Neuronal stem cell (in vitro differentiated cells): Measurements from ENCODE around the gene CEP112.

Source experiments
- DNase-seq: peaks from one replicate; pipeline ENCODE4 v3.0.0-alpha.2; 2013; ENCODE audit warnings: low spot score
- H2AFZ ChIP-seq: one replicate; pipeline ENCODE4 v1.6.1; 2013; ENCODE audit warnings: mild to moderate bottlenecking, low read length, inconsistent platforms
- H2AK5ac ChIP-seq: 2 replicates; pipeline ENCODE4 v1.6.1; 2013; ENCODE audit warnings: low read depth, mild to moderate bottlenecking, inconsistent platforms, low read length, moderate library complexity, mixed read lengths
- H2BK120ac ChIP-seq: 2 replicates; pipeline ENCODE4 v1.6.1; 2013; ENCODE audit warnings: low read depth, mild to moderate bottlenecking, inconsistent platforms, low read length, moderate library complexity, mixed read lengths
- H2BK12ac ChIP-seq: one replicate; pipeline ENCODE4 v1.6.1; 2013; ENCODE audit warnings: low read length, inconsistent platforms
- H2BK15ac ChIP-seq: 2 replicates; pipeline ENCODE4 v1.6.1; 2013; ENCODE audit warnings: mild to moderate bottlenecking, low read length, inconsistent platforms, mixed read lengths
- H2BK5ac ChIP-seq: one replicate; pipeline ENCODE4 v1.6.1; 2013; ENCODE audit warnings: inconsistent platforms, mild to moderate bottlenecking, low read length, moderate library complexity
- H3K14ac ChIP-seq: one replicate; pipeline ENCODE4 v1.6.1; 2013; ENCODE audit warnings: low read length, inconsistent platforms
- H3K18ac ChIP-seq: 2 replicates; pipeline ENCODE4 v1.6.1; 2013; ENCODE audit warnings: low read length, inconsistent platforms
- H3K23ac ChIP-seq: 2 replicates; pipeline ENCODE4 v1.6.1; 2013; ENCODE audit warnings: low read depth, mild to moderate bottlenecking, mixed read lengths, low read length, inconsistent platforms; ENCODE audit not compliant: poor library complexity
- H3K27ac ChIP-seq: replicated peaks from 3 replicates; pipeline ENCODE4 v1.5.1; 2013; ENCODE audit warnings: low read length, inconsistent platforms
- H3K27me3 ChIP-seq, 3 experiments: 2 replicates each; pipeline ENCODE4 v1.6.1; 2013; ENCODE audit warnings: low read length in 3 of 3, mild to moderate bottlenecking in 2 of 3, inconsistent platforms in 1 of 3, low read depth in 1 of 3, mixed read lengths in 1 of 3, moderate library complexity in 1 of 3; ENCODE audit not compliant: control insufficient read depth in 3 of 3, insufficient read depth in 3 of 3
- H3K36me3 ChIP-seq, 2 donors: replicated peaks in 1 of 2; 2 replicates each; pipeline ENCODE4 v1.6.1; 2013; ENCODE audit warnings: low read length in 2 of 2; ENCODE audit not compliant: control insufficient read depth in 2 of 2, insufficient read depth in 2 of 2
- H3K4ac ChIP-seq: 2 replicates; pipeline ENCODE4 v1.6.1; 2013; ENCODE audit warnings: inconsistent platforms, mild to moderate bottlenecking, low read length, moderate library complexity
- H3K4me1 ChIP-seq, 2 donors: 1 replicate in 1 of 2; 2 replicates in 1 of 2; pipeline ENCODE4 v1.6.1; 2013; ENCODE audit warnings: low read length in 2 of 2, low read depth in 1 of 2; ENCODE audit not compliant: control insufficient read depth in 2 of 2, insufficient read depth in 1 of 2
- H3K4me2 ChIP-seq: one replicate; pipeline ENCODE4 v1.6.1; 2013; ENCODE audit warnings: mild to moderate bottlenecking, low read length, inconsistent platforms; ENCODE audit not compliant: insufficient read depth, poor library complexity, severe bottlenecking
- H3K4me3 ChIP-seq, 2 donors: 2 replicates each; pipeline ENCODE4 v1.5.1; 2013; ENCODE audit warnings: low read length in 2 of 2, mild to moderate bottlenecking in 2 of 2, inconsistent platforms in 1 of 2, moderate library complexity in 1 of 2
- H3K79me1 ChIP-seq: one replicate; pipeline ENCODE4 v1.6.1; 2013; ENCODE audit warnings: low read depth, mild to moderate bottlenecking, inconsistent platforms, low read length, moderate library complexity
- H3K9ac ChIP-seq: one replicate; pipeline ENCODE4 v1.6.1; 2013; ENCODE audit warnings: mild to moderate bottlenecking, low read depth, low read length, inconsistent platforms; ENCODE audit not compliant: poor library complexity
- H3K9me3 ChIP-seq, 2 donors: replicated peaks in 1 of 2; 2 replicates each; pipeline versions ENCODE3 to v1.6.1; 2013; ENCODE audit warnings: low read length in 2 of 2, mild to moderate bottlenecking in 2 of 2, inconsistent platforms in 1 of 2, low read depth in 1 of 2, mixed read lengths in 1 of 2, moderate library complexity in 1 of 2; ENCODE audit not compliant: control insufficient read depth in 2 of 2, insufficient read depth in 1 of 2
- H4K8ac ChIP-seq: one replicate; pipeline ENCODE4 v1.6.1; 2013; ENCODE audit warnings: low read depth, mild to moderate bottlenecking, inconsistent platforms, low read length, moderate library complexity
- H4K91ac ChIP-seq: one replicate; pipeline ENCODE4 v1.6.1; 2013; ENCODE audit warnings: low read length, low read depth, mild to moderate bottlenecking, inconsistent platforms; ENCODE audit not compliant: poor library complexity
- WGBS, 2 donors: extraction: QIAGEN DNeasy Blood & Tissue Kit; methylation state at CpG; one replicate each; pipeline ENCODE4 v1.1.7; 2013; ENCODE audit warnings: missing lambda C conversion rate in 2 of 2, mixed read lengths in 1 of 2; ENCODE audit not compliant: insufficient read length in 2 of 2, insufficient replicate concordance in 1 of 2; ENCODE audit errors: extremely low coverage in 2 of 2; 5-methylcytosine and 5-hydroxymethylcytosine counted together

The CEP112 gene

GRCh38 chr17:66214884-66215528 is 23.1 kb upstream of the CEP112 start:
- H4K91ac ChIP-seq, result no peak overlapping the region
- no peaks in the 10 kb centered on the region for H3K79me1 ChIP-seq
- H3K4ac ChIP-seq, result no peak overlapping the region
- H3K18ac ChIP-seq, result no peak overlapping the region
- H3K27ac ChIP-seq, result no peak overlapping the region
- no peak overlapping the region for H2AK5ac ChIP-seq
- H2BK15ac ChIP-seq, result no peak overlapping the region
- no peak overlapping the region for H2BK12ac ChIP-seq
- no peak overlapping the region for H3K14ac ChIP-seq
- no CpG with 5 or more reads among the region's 5 CpGs for WGBS, 2 donors
- no peak overlapping the region for H4K8ac ChIP-seq
- no peak overlapping the region for H2BK120ac ChIP-seq
- H3K36me3 ChIP-seq, result no peaks in the 10 kb centered on the region
- H3K9me3 ChIP-seq, result no peaks in the 10 kb centered on the region
- no peak overlapping the region for H3K23ac ChIP-seq
- DNase-seq, result no peak
- H3K4me2 ChIP-seq, result no peak overlapping the region
- no peak overlapping the region for H3K4me3 ChIP-seq
- H3K9ac ChIP-seq, result no peak overlapping the region
- H2AFZ ChIP-seq, result no peak overlapping the region
- H2BK5ac ChIP-seq, result no peak overlapping the region
- H3K4me1 ChIP-seq, result no peaks in the 10 kb centered on the region
- H3K27me3 ChIP-seq, result no peaks in the 10 kb centered on the region

GRCh38 chr17:66211047-66211810 is 19.3 kb upstream of the CEP112 start:
- H3K36me3 ChIP-seq, result no peaks in the 10 kb centered on the region
- no peak overlapping the region for H3K4me2 ChIP-seq
- H3K4me3 ChIP-seq, result no peak overlapping the region
- no peak overlapping the region for H2BK120ac ChIP-seq
- H2AK5ac ChIP-seq, result no peak overlapping the region
- H2AFZ ChIP-seq, result no peak overlapping the region
- no peak overlapping the region for H3K18ac ChIP-seq
- no CpG with 5 or more reads among the region's 9 CpGs for WGBS, 2 donors
- H2BK12ac ChIP-seq, result no peak overlapping the region
- no peaks in the 10 kb centered on the region for H3K27me3 ChIP-seq
- no peak overlapping the region for H2BK5ac ChIP-seq
- no peak overlapping the region for H4K91ac ChIP-seq
- no peak overlapping the region for H3K23ac ChIP-seq
- no peak overlapping the region for H3K14ac ChIP-seq
- no peak overlapping the region for H3K27ac ChIP-seq
- no peak overlapping the region for H4K8ac ChIP-seq
- no peaks in the 10 kb centered on the region for H3K9me3 ChIP-seq
- H3K4ac ChIP-seq, result no peak overlapping the region
- DNase-seq, result no peak
- no peak overlapping the region for H3K9ac ChIP-seq
- no peaks in the 10 kb centered on the region for H3K4me1 ChIP-seq
- H3K79me1 ChIP-seq, result no peaks in the 10 kb centered on the region
- no peak overlapping the region for H2BK15ac ChIP-seq

GRCh38 chr17:66210208-66210574 is 18.3 kb upstream of the CEP112 start:
- no peak overlapping the region for H3K27ac ChIP-seq
- H3K18ac ChIP-seq, result no peak overlapping the region
- no peak overlapping the region for H3K9ac ChIP-seq
- no peak overlapping the region for H3K4ac ChIP-seq
- no CpG with 5 or more reads among the region's 2 CpGs for WGBS, 2 donors
- H3K9me3 ChIP-seq, result no peaks in the 10 kb centered on the region
- H3K79me1 ChIP-seq, result no peaks in the 10 kb centered on the region
- no peak overlapping the region for H3K14ac ChIP-seq
- DNase-seq, result no peak
- H3K4me1 ChIP-seq, result no peaks in the 10 kb centered on the region
- H2AK5ac ChIP-seq, result no peak overlapping the region
- no peaks in the 10 kb centered on the region for H3K36me3 ChIP-seq
- H4K8ac ChIP-seq, result no peak overlapping the region
- no peaks in the 10 kb centered on the region for H3K27me3 ChIP-seq
- no peak overlapping the region for H3K4me3 ChIP-seq
- H3K4me2 ChIP-seq, result no peak overlapping the region
- H2BK12ac ChIP-seq, result no peak overlapping the region
- no peak overlapping the region for H2BK5ac ChIP-seq
- H2BK120ac ChIP-seq, result no peak overlapping the region
- no peak overlapping the region for H2BK15ac ChIP-seq
- H3K23ac ChIP-seq, result no peak overlapping the region
- no peak overlapping the region for H2AFZ ChIP-seq
- H4K91ac ChIP-seq, result no peak overlapping the region

- H3K9ac ChIP-seq, result no peak overlapping the region
- DNase-seq, result no peak
- no peak overlapping the region for H3K14ac ChIP-seq
- no peak overlapping the region for H3K27ac ChIP-seq
- H2BK5ac ChIP-seq, result no peak overlapping the region
- no peak overlapping the region for H3K4me2 ChIP-seq
- H3K18ac ChIP-seq, result no peak overlapping the region
- H4K91ac ChIP-seq, result no peak overlapping the region
- no peak overlapping the region for H4K8ac ChIP-seq
- H2AFZ ChIP-seq, result no peak overlapping the region
- no peak overlapping the region for H2BK12ac ChIP-seq
- H2BK120ac ChIP-seq, result no peak overlapping the region
- no peaks in the 10 kb centered on the region for H3K79me1 ChIP-seq
- H3K9me3 ChIP-seq, result no peaks in the 10 kb centered on the region
- H3K4me3 ChIP-seq, result no peak overlapping the region
- no peak overlapping the region for H3K23ac ChIP-seq
- H3K4ac ChIP-seq, result no peak overlapping the region
- no peaks in the 10 kb centered on the region for H3K27me3 ChIP-seq
- no peaks in the 10 kb centered on the region for H3K36me3 ChIP-seq
- H2AK5ac ChIP-seq, result no peak overlapping the region
- H3K4me1 ChIP-seq, result no peaks in the 10 kb centered on the region
- no peak overlapping the region for H2BK15ac ChIP-seq
These were observed 16.0 kb upstream of the CEP112 start for GRCh38 chr17:66207936-66208335.
